ENCODE measurements around the gene POC1B. TPM values are rescaled to one million over a fixed set of nuclear protein-coding genes. Genes with fewer than 3 reads are reported as not detected.

The POC1B gene
- total RNA-seq (10 to 100 TPM; 19.8 to 21.4 TPM), polyA plus RNA-seq (10 to 100 TPM; 28.2 to 46.3 TPM)

DNA sequence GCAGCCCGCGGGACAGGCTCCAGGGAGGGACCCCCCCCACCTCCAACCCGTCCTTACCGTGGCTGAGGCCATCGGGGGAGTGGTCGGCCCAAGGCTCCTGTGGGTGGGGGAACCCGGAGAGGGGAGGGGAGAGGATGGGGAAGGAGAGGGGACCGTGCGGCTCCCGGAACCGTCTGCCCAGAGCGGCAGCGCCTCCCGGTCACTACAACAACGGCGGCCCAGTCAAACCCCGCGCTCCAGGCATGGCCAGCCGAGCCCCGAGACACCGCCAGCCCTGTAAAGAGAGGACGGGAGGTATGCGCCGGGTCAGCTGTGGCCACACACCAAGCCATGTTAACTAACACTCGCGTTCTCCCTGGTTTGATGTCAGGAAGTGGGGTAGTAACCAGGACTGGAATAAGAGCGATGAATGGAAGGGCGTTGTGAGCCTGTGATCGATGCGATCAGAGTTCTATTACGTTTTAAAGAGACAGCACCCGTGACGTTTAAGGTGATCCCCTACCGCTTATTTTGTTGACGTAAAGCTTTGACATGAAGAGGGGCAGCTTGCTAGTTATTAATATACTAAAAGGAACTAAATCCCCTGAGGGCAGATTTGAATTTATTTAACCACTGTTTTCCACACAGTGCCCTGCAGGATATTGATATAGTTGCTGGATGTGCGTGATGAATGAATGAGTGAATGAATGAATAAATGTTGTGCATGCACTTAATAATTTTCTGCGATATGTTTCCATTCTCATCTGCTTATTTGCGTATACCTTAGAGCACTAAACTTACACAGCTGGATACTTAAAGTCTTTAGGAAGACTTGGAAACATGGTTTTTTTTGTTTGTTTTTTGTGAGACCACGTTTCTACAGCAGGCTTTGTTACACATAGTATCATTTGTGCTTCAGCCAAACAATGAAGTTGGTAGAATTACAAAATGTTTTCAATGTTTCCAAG is at the start of gene POC1B:
POC1B (minus strand) TSS at position 224 of the 947 bp plus-strand sequence; CDS start at position 72, 152 bp downstream.
- intact Hi-C loops (cut with micrococcal nuclease), result loop anchor here (1.0 to 10.0 kb wide), 5 partner anchors 174 to 1384 kb away; partner anchors contain the start of genes CEP290, DUSP6 and TMTC3

DNA sequence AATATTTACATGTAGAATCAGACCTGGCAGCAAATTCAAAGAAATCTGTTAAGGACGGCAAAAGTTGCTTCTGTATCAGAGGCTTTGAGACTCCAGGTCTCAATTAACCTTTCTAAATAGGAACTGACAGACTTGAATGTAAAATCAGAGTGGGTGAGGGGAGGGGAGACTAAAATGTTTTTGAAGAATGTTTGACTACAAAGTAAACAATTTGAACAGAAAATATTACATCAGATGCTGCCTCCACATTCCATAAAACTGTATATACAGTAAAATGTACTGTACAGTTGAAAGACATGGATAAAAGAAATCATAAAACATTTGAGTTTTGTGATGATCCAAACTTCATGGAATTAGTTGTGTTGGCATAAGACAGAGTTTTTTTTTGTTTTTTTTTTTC is 49.5 kb upstream of the POC1B start:
- Mint-ChIP-seq H3K4me1 (peaks cover 0 to 7% (median 3%) of the 10 kb centered on the region in 4 donors), H3K9me3 (no peaks in the 10 kb centered on the region), H3K27me3 (no peaks in the 10 kb centered on the region), H3K27ac (no peak overlapping the region), H3K36me3 (no peaks in the 10 kb centered on the region), H3K4me3 (no peak overlapping the region)
- Histone ChIP-seq H3K27me3 (ENCODE audit: insufficient read depth, low read length) (no peaks in the 10 kb centered on the region), H3K36me3 (ENCODE audit: insufficient read depth, low read length) (no peaks in the 10 kb centered on the region), H3K4me1 (ENCODE audit: insufficient read depth, low read length) (no peaks in the 10 kb centered on the region), H3K27ac (ENCODE audit: low read depth, low read length) (no peak overlapping the region), H3K9me3 (ENCODE audit: control insufficient read depth in 1 of 2, low read length in 2 of 2) (no peaks in the 10 kb centered on the region), H3K4me3 (ENCODE audit: low read length in 2 of 2) (no peak overlapping the region)
- intact Hi-C loops (cut with micrococcal nuclease), result no loop called here
- ChIA-PET CTCF (ENCODE audit: partially characterized antibody) (no interaction called here), POLR2A (ENCODE audit: partially characterized antibody) (no interaction called here)
- DNase-seq, result no peak

More for the DNA sequence above, at the start of gene POC1B:
- peaks cover 34 to 59% (median 43%) of the 10 kb centered on the region in 4 donors for H3K4me1 Mint-ChIP-seq
- Histone ChIP-seq H3K9me3 (ENCODE audit: control insufficient read depth in 1 of 2, low read length in 2 of 2) (no peaks in the 10 kb centered on the region), H3K4me1 (ENCODE audit: insufficient read depth, low read length) (peaks cover 42% of the 10 kb centered on the region), H3K27ac (ENCODE audit: low read depth, low read length) (peak within 1 kb of the TSS; percentile 87), H3K36me3 (ENCODE audit: insufficient read depth, low read length) (peaks cover 6% of the 10 kb centered on the region), H3K27me3 (ENCODE audit: insufficient read depth, low read length) (no peaks in the 10 kb centered on the region), H3K4me3 (ENCODE audit: low read length in 2 of 2) (peak within 1 kb of the TSS; percentile 72 to 93)
- no peaks in the 10 kb centered on the region for H3K27me3 Mint-ChIP-seq
- H3K36me3 Mint-ChIP-seq, result peaks cover 20 to 28% of the 10 kb centered on the region in 2 donors
- ChIA-PET POLR2A (ENCODE audit: partially characterized antibody) (interaction anchor here (0.7 to 3.6 kb wide), 11 partner anchors 13 to 486 kb away, joined by 3 to 29 read pairs (median 5); partner anchors contain the start of genes ATP2B1 and DUSP6), CTCF (ENCODE audit: partially characterized antibody) (interaction anchor here (0.7 to 12.1 kb wide), 8 partner anchors 56 to 507 kb away, joined by 3 to 185 read pairs (median 5); no protein-coding TSS in a partner anchor)
- peak within 1 kb of the TSS; percentile 95 to 98 (median 98) for H3K4me3 Mint-ChIP-seq
- DNase-seq, result peak; percentile 67 to 75 (median 70)
- H3K27ac Mint-ChIP-seq, result peak within 1 kb of the TSS; percentile 83 to 96 (median 95)
- no peaks in the 10 kb centered on the region for H3K9me3 Mint-ChIP-seq

DNA sequence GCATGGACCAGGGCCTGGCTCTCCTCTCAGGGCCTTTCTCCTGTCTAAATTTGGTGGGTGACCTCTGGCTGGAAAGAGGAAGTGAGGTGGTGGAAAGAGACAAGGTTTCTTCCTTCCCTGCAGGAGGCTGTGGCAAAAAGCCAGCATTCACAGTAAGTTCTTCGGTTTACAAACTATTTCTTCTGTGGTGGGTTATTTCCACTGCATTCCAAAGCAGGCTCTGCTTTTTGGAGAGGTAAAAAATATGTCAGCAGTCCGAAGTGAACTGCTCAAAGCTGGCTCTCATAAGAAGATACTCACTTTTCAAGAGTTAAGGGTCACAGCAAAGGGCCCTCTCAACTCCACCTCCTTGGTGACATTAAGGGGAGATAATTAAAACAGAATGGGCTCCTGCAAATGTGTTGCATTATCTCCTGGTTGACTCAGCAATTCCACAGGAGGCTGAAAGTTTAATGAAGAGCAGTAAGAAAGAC is 48.9 kb upstream of the POC1B start:
- Mint-ChIP-seq H3K9me3 (peaks cover 0 to 2% (median 0%) of the 10 kb centered on the region in 8 donors), H3K27ac (peak overlapping the region in 1 of 7 donors; percentile 68), H3K4me3 (no peak overlapping the region), H3K36me3 (no peaks in the 10 kb centered on the region), H3K4me1 (peaks cover 0 to 7% (median 3%) of the 10 kb centered on the region in 4 donors), H3K27me3 (no peaks in the 10 kb centered on the region)
- Histone ChIP-seq H3K4me3 (ENCODE audit: low read length in 2 of 2) (no peak overlapping the region), H3K9me3 (ENCODE audit: control insufficient read depth in 1 of 2, low read length in 2 of 2) (no peaks in the 10 kb centered on the region), H3K27me3 (ENCODE audit: insufficient read depth, low read length) (no peaks in the 10 kb centered on the region), H3K4me1 (ENCODE audit: insufficient read depth, low read length) (no peaks in the 10 kb centered on the region), H3K27ac (ENCODE audit: low read depth, low read length) (no peak overlapping the region), H3K36me3 (ENCODE audit: insufficient read depth, low read length) (no peaks in the 10 kb centered on the region)
- POLR2A ChIA-PET (ENCODE audit: partially characterized antibody), result no interaction called here
- intact Hi-C loops (cut with micrococcal nuclease), result no loop called here
- no peak for DNase-seq
- CTCF ChIA-PET (ENCODE audit: partially characterized antibody), result no interaction called here

DNA sequence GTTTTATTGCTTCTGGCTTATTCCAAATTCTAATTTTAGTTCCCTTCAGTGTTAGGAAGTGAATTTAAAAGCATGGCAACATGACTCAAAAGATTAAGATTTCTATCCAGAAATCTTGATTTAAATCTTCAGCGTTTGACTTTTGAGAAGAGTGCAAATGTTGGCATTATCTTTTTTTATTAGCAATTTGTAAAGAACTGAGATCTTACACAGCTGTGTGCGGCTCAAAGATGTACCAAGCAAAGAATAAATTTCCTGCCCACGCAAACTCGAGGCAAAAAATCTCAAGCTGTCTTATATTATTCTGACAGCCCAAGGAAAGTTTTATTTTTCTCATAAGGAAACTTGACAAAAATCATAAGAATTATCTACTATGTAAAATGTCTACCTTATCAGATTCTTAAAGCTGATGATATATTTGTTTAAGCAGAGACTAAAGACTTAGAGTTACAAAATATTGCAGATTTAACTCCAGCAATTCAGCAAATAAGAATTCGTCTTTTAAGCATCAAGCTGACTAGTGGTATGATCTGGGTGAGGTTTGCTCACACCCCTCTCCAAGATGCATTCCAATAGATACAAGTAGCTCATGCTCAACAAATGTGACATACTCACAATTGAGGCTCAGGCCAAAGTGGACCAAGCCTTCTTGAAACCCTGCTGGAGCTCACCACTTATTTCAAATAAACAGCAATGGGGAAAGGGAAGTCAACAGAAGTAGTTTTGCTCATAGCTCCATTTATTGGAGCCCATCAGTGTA is 47.4 kb upstream of the POC1B start:
- H3K36me3 Mint-ChIP-seq, result no peaks in the 10 kb centered on the region
- no peaks in the 10 kb centered on the region for H3K27me3 Mint-ChIP-seq
- no peaks in the 10 kb centered on the region for H3K9me3 ChIP-seq (ENCODE audit: control insufficient read depth in 1 of 2, low read length in 2 of 2)
- no peak overlapping the region for H3K27ac ChIP-seq (ENCODE audit: low read depth, low read length)
- no peak overlapping the region for H3K4me3 Mint-ChIP-seq
- no peaks in the 10 kb centered on the region for H3K4me1 ChIP-seq (ENCODE audit: insufficient read depth, low read length)
- H3K27me3 ChIP-seq (ENCODE audit: insufficient read depth, low read length), result no peaks in the 10 kb centered on the region
- no peak overlapping the region for H3K4me3 ChIP-seq (ENCODE audit: low read length in 2 of 2)
- H3K27ac Mint-ChIP-seq, result no peak overlapping the region
- ChIA-PET CTCF (ENCODE audit: partially characterized antibody) (no interaction called here), POLR2A (ENCODE audit: partially characterized antibody) (no interaction called here)
- DNase-seq, result no peak
- H3K4me1 Mint-ChIP-seq, result peaks cover 0 to 7% (median 3%) of the 10 kb centered on the region in 4 donors
- H3K9me3 Mint-ChIP-seq, result peaks cover 0 to 2% (median 0%) of the 10 kb centered on the region in 8 donors
- H3K36me3 ChIP-seq (ENCODE audit: insufficient read depth, low read length), result no peaks in the 10 kb centered on the region
- intact Hi-C loops (cut with micrococcal nuclease), result no loop called here

DNA sequence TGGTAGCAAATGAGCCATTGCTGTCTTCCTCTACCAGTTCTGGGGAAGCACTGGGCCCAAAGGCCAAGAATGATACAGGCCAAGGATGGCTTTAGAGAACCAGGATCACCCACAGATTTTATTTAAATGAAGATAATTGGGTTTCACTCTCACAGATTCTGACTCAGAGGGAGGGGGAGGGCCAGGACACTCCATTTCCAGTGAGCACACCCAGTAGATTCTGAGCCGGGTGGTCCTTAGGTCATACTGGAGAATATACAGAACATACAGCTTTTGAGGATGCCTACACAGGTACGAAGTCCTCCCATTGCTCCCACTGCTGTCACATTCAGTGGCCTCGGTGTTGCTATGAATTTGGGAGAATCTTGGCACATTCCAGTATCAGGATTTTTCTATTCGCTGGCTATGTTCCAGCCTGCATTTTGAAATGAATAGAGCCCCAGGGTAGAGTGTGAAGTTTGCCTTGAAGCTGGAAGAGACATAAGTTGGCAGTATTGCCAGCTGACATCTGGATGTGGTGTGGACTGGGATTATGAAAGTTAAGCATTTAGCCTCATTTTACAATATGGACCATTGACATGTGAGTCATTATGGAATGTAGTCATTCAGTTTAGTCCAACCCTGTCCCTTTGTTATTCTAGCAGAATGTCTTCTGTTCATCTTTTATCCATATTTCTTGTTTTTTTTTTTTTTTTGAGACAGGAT is 45.8 kb upstream of the POC1B start:
- no peak overlapping the region for H3K4me3 ChIP-seq (ENCODE audit: low read length in 2 of 2)
- Mint-ChIP-seq H3K4me3 (no peak overlapping the region), H3K36me3 (no peaks in the 10 kb centered on the region), H3K4me1 (peaks cover 0 to 2% (median under 1%) of the 10 kb centered on the region in 4 donors), H3K9me3 (peaks cover 0 to 4% (median 0%) of the 10 kb centered on the region in 8 donors), H3K27me3 (no peaks in the 10 kb centered on the region), H3K27ac (no peak overlapping the region)
- CTCF ChIA-PET (ENCODE audit: partially characterized antibody), result no interaction called here
- H3K27me3 ChIP-seq (ENCODE audit: insufficient read depth, low read length), result no peaks in the 10 kb centered on the region
- H3K4me1 ChIP-seq (ENCODE audit: insufficient read depth, low read length), result no peaks in the 10 kb centered on the region
- no peaks in the 10 kb centered on the region for H3K36me3 ChIP-seq (ENCODE audit: insufficient read depth, low read length)
- intact Hi-C loops (cut with micrococcal nuclease), result no loop called here
- H3K27ac ChIP-seq (ENCODE audit: low read depth, low read length), result no peak overlapping the region
- H3K9me3 ChIP-seq (ENCODE audit: control insufficient read depth in 1 of 2, low read length in 2 of 2), result no peaks in the 10 kb centered on the region
- DNase-seq, result no peak
- POLR2A ChIA-PET (ENCODE audit: partially characterized antibody), result no interaction called here

DNA sequence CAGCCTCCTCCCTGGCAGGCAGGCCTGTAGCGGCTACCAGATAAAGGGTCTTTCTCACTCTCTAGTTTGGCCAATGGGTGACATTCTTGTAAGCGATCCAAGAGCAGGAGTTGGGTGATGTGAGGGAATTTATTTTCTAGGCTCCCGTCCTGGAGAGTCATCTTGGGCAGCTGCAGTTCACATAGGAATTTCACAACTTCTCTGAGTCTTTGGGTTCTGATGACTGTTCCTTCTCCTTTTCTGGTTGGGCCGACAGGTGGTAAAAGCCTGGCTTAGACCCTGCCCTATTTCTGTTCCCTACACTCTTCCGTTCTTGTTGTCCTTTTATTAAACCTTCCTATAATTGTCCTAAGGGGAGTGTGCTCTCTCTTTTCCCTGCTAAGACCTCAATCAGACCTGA is 42.6 kb upstream of the POC1B start:
- H3K4me1 ChIP-seq (ENCODE audit: insufficient read depth, low read length), result no peaks in the 10 kb centered on the region
- no peak for DNase-seq
- H3K27ac Mint-ChIP-seq, result no peak overlapping the region
- no peak overlapping the region for H3K4me3 ChIP-seq (ENCODE audit: low read length in 2 of 2)
- H3K27ac ChIP-seq (ENCODE audit: low read depth, low read length), result no peak overlapping the region
- no peaks in the 10 kb centered on the region for H3K36me3 Mint-ChIP-seq
- intact Hi-C loops (cut with micrococcal nuclease), result no loop called here
- H3K36me3 ChIP-seq (ENCODE audit: insufficient read depth, low read length), result no peaks in the 10 kb centered on the region
- no peaks in the 10 kb centered on the region for H3K9me3 ChIP-seq (ENCODE audit: control insufficient read depth in 1 of 2, low read length in 2 of 2)
- ChIA-PET CTCF (ENCODE audit: partially characterized antibody) (no interaction called here), POLR2A (ENCODE audit: partially characterized antibody) (no interaction called here)
- H3K9me3 Mint-ChIP-seq, result peaks cover 0 to 5% (median 0%) of the 10 kb centered on the region in 8 donors
- no peaks in the 10 kb centered on the region for H3K27me3 ChIP-seq (ENCODE audit: insufficient read depth, low read length)
- H3K4me3 Mint-ChIP-seq, result no peak overlapping the region
- no peaks in the 10 kb centered on the region for H3K4me1 Mint-ChIP-seq
- H3K27me3 Mint-ChIP-seq, result no peaks in the 10 kb centered on the region

All from CD4-positive, alpha-beta memory T cell (primary cell).